Measurements from ENCODE around the gene C7. TPM values are rescaled to one million over a fixed set of nuclear protein-coding genes. Genes with fewer than 3 reads are reported as not detected.

Gene C7
- total and polyA plus RNA-seq, 2 experiments from 2014 or later, result 0.05 to 0.07 TPM

- TF ChIP-seq CTCF (conservative IDR thresholded peaks at IDR 0.05; ENCODE audit: low read depth in 2 of 2), result no peak
- no peak for TF ChIP-seq CREB1 (CRISPR knock-in tag; IDR thresholded peaks at IDR 0.05; ENCODE audit: low read depth)
- no peak for TF ChIP-seq REST (IDR thresholded peaks at IDR 0.05; ENCODE audit: unreplicated experiment)
Measured at GRCh38 chr5:40909723-40910122, 426 bp downstream of the C7 start (continued).

- H3K9me3 Mint-ChIP-seq, result no peaks in the 10 kb centered on the region
- Histone ChIP-seq H3K27ac (ENCODE audit: low read depth) (no peak overlapping the region), H3K9me2 (ENCODE audit: insufficient read depth) (no peaks in the 10 kb centered on the region), H3K36me3 (ENCODE audit: insufficient read depth) (no peaks in the 10 kb centered on the region), H3F3A (replicated peaks; ENCODE audit: low read depth) (no peaks in the 10 kb centered on the region), H3K79me2 (replicated peaks; ENCODE audit: insufficient read depth) (no peaks in the 10 kb centered on the region), H2AFZ (peak overlapping the region; percentile 39; the same call in 1 of the 2 replicates), H4K20me1 (replicated peaks; ENCODE audit: insufficient read depth) (no peaks in the 10 kb centered on the region), H3K4me3 (no peak overlapping the region), H3K4me1 (ENCODE audit: insufficient read depth) (peaks cover 20% of the 10 kb centered on the region), H3K4me2 (no peak overlapping the region), H3K27me3 (ENCODE audit: insufficient read depth) (no peaks in the 10 kb centered on the region; the same call in 1 of the 2 replicates)
- TF ChIP-seq EZH2 (IDR thresholded peaks at IDR 0.05; ENCODE audit: low read depth, unreplicated experiment) (no peak), ZNF114 (CRISPR knock-in tag; IDR thresholded peaks at IDR 0.05) (no peak)
- H3K27me3 Mint-ChIP-seq (ENCODE audit: insufficient read depth, low read depth, poor library complexity), result no peaks in the 10 kb centered on the region
- ATAC-seq (no peak), DNase-seq (ENCODE audit: low spot score) (no peak)
- H3K27ac Mint-ChIP-seq, result no peak overlapping the region
- H3K4me3 Mint-ChIP-seq, result no peak overlapping the region
- no peaks in the 10 kb centered on the region for H3K36me3 Mint-ChIP-seq (ENCODE audit: low read depth)
- peaks cover 22% of the 10 kb centered on the region for H3K4me1 Mint-ChIP-seq
Measured at GRCh38 chr5:40911266-40911665, 2.0 kb downstream of the C7 start.

- no peak for ATAC-seq
- no peaks in the 10 kb centered on the region for H3K9me2 ChIP-seq (ENCODE audit: insufficient read depth)
- H3K4me3 Mint-ChIP-seq, result no peak overlapping the region
- H3K27me3 ChIP-seq (ENCODE audit: insufficient read depth), result peaks cover 7% of the 10 kb centered on the region; the same call in 1 of the 2 replicates
- H3K4me3 ChIP-seq, result no peak overlapping the region
- no peak overlapping the region for H3K27ac Mint-ChIP-seq
- peaks cover 3% of the 10 kb centered on the region; the same call in 1 of the 3 replicates for H3K36me3 Mint-ChIP-seq (ENCODE audit: low read depth)
- H3K79me2 ChIP-seq (replicated peaks; ENCODE audit: insufficient read depth), result no peaks in the 10 kb centered on the region
- H3K36me3 ChIP-seq (ENCODE audit: insufficient read depth), result no peaks in the 10 kb centered on the region
- DNase-seq (ENCODE audit: low spot score), result no peak
- H3K4me1 Mint-ChIP-seq, result peaks cover 18% of the 10 kb centered on the region
- H3K27me3 Mint-ChIP-seq (ENCODE audit: insufficient read depth, low read depth, poor library complexity), result no peaks in the 10 kb centered on the region
- H3K27ac ChIP-seq (ENCODE audit: low read depth), result no peak overlapping the region
- peak overlapping the region; percentile 45; the same call in 1 of the 2 replicates for H3K4me2 ChIP-seq
- H3K9me3 Mint-ChIP-seq, result peaks cover 5% of the 10 kb centered on the region; the same call in 2 of the 3 replicates
- H4K20me1 ChIP-seq (replicated peaks; ENCODE audit: insufficient read depth), result no peaks in the 10 kb centered on the region
- no peak overlapping the region for H2AFZ ChIP-seq
- no peaks in the 10 kb centered on the region for H3F3A ChIP-seq (replicated peaks; ENCODE audit: low read depth)
- peaks cover 26% of the 10 kb centered on the region for H3K4me1 ChIP-seq (ENCODE audit: insufficient read depth)
- TF ChIP-seq EZH2 (IDR thresholded peaks at IDR 0.05; ENCODE audit: low read depth, unreplicated experiment) (no peak), CTCF (conservative IDR thresholded peaks at IDR 0.05; ENCODE audit: low read depth in 2 of 2) (no peak), POLR2AphosphoS5 (IDR thresholded peaks at IDR 0.05; ENCODE audit: low read depth) (no peak)
Measured at GRCh38 chr5:40914835-40915234, 5.5 kb downstream of the C7 start.

Data from GM23338 (cell line).